ENCODE measurements around the gene GLE1.
A peak's percentile ranks its signal among the peaks of the same experiment; 100 is the strongest.

Gene GLE1, protein sequence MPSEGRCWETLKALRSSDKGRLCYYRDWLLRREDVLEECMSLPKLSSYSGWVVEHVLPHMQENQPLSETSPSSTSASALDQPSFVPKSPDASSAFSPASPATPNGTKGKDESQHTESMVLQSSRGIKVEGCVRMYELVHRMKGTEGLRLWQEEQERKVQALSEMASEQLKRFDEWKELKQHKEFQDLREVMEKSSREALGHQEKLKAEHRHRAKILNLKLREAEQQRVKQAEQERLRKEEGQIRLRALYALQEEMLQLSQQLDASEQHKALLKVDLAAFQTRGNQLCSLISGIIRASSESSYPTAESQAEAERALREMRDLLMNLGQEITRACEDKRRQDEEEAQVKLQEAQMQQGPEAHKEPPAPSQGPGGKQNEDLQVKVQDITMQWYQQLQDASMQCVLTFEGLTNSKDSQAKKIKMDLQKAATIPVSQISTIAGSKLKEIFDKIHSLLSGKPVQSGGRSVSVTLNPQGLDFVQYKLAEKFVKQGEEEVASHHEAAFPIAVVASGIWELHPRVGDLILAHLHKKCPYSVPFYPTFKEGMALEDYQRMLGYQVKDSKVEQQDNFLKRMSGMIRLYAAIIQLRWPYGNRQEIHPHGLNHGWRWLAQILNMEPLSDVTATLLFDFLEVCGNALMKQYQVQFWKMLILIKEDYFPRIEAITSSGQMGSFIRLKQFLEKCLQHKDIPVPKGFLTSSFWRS

DNA sequence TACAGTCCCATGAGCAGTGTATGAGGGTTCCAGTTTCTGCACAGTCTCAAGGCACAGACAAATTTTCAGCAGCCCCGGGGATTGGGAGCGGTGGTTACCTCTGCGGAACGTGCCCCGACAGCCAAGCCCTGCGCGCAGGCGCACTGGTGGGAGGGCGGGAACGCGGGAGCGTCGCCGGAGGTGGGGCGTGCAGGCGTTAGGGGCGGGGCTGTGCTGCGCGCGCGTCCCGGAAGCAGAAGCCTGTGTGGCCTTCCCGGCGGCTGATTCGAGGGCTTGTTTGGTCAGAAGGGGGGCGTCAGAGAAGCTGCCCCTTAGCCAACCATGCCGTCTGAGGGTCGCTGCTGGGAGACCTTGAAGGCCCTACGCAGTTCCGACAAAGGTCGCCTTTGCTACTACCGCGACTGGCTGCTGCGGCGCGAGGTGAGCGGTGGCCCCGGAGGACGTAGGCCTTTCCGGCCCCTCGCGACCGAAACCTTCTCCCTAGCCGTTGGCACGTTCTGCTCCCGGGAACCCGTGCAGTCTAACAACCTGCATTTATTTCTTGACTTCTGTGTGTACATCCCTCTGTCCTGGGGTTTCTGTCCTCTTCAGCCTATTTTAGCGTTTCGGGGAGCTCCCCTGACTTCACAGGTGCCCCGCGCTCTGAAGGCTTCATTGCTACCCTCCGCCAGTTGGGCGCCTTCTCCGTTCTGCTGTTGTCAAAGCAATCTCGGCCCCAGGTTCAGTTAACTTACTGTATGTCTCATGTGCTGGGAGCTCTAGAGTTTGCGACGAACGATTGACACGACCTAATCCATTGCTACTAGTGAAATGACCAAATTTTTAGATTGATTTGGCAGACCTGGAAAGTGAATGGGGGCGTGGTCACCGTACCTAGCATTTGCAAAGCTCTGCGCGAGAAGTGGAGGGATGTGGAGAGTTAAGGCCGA, at the start of gene GLE1:
Gene GLE1 (plus strand): TSS at position 235 of the 929 bp plus-strand sequence. CDS start 87 bp downstream, at position 322.
- DNase-seq, result peak; percentile 79

DNA sequence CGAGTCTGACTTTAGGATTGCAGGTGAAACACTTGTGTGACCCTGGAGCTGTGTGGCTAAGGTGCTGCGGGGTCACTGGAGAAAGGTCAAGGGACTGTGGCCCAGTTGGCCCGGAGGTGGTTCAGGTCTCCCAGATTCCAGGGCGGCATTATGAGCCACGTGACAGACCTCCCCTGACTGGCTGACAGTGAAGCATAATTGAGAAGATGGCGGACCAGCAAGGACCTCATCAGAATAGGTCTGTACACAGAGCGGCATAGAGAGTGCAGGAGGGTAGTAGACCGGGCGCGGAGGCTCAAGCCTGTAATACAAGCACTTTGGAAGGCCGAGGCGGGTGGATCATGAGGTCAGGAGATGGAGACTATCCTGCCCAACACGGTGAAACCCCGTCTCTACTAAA, 49.5 kb upstream of the GLE1 start:
- peak; percentile 46 for DNase-seq

DNA sequence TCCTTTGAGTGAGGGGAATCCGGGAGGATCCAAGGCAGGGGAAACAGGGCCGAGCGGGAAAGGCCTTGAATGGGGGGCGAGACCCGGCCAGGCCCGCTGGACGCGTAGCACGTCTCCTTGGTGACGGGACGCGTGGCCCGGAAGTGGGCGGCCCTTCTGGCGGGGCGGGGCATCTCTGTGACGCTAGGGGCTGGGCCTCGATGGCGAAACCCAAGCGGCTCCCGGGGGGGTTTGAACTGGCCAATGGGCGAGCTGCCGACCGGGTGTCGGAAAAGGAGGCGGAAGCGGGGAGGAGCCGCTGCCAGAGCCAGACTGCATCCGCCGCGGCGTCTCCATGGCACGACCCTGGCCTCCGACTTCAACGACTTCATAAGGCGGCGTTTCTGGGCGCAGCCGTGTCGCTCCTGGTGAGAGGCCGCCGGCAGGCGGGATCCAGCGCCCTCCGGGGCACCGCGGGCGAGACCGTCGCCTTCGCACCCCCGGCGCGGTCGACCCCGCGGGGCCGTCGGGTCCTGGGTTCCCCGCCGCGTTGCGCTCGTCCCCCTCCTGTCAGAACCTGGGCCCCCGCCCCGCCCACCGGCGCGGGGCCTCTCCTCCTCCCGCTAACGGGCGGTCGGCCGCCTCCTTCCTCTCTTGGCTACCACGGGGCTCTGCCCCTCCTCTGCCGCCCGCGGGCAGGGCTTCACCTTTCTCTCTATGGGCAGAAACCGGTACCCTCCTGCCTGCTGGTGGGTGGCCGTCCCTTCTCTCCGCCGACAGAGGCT, 48.5 kb upstream of the GLE1 start, which contains the start of gene ODF2:
Gene ODF2 (plus strand): TSS at position 158 of the 764 bp plus-strand sequence. CDS start 86 bp downstream, at position 244.
- peak; percentile 93 for DNase-seq

DNA sequence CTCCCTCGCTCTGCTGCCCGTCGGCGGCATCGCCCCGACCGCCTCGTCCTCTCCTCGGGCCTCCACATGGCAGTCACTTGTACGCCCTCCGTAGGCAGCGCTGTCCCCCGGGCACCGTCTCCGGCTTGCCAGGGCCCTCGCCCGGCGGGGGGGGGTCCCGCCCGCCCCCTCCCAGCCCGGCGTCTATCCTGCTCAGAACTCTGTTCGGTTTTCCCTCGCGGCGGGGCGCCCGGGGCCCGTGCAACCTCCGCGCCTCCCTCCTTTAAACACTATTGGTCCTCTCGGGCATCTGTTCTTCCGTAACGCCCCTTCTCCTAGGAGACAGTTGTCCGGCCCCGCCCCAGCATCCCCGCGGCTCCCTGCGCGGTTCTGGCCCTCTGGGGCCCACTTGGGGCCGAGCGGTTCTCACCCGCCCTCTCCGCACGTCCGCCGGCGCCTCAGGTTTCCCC, 47.9 kb upstream of the GLE1 start:
- DNase-seq, result peak; percentile 80

DNA sequence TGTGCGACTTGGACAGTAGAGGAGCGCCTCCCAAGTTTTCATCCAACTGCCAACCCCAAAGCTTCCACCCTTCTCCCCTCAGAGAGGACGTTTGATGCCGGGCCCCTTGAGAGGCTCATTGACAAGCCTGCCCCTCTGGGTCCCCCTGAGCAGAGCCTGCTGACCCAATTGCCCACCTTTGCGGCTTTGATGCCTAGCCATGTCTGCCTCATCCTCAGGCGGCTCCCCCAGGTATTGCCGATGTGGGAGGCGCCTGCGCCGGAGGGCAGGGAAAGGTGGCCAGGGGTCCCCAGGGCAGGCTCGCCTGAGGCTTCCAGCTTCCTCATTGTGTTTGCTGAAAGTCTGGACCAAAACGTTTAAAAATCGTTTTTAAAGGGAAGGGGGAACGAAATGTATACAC, 47.3 kb upstream of the GLE1 start:
- DNase-seq, result no peak

DNA sequence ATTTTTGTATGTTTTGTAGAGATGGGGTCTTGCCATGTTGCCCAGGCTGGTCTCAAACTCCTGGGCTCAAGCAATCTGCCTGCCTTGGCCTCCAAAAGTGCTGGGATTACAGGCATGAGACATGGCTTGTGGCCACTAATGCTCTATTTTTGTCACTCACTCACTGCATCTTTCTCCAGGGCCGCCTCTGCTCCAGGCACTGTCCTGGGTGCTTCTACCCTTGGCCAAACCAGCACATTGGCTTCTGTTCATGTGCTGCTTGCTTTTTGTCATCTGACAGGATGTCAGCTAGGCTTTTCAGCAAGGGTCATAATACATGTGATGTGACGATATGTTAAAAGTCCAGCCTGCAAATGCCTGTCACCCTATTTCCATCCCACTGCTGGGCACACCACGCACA, 45.5 kb upstream of the GLE1 start:
- no peak for DNase-seq

DNA sequence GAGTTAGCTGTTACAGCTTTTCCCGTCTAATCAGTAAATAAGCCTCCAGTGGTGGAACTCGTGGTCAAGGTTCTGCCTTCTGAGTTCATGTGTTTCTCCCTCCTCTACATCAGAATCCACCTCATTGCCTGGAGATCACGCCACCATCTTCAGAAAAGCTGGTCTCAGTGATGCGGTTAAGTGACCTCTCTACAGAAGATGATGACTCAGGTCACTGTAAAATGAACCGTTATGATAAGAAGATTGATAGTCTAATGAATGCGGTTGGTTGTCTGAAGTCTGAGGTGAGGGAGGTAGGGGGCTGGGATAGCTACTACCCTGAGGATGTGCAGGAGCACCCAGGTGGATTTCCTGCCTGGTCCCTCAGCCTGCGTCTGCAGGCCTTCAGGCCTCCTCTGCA, 35.4 kb upstream of the GLE1 start:
- DNase-seq, result no peak

DNA sequence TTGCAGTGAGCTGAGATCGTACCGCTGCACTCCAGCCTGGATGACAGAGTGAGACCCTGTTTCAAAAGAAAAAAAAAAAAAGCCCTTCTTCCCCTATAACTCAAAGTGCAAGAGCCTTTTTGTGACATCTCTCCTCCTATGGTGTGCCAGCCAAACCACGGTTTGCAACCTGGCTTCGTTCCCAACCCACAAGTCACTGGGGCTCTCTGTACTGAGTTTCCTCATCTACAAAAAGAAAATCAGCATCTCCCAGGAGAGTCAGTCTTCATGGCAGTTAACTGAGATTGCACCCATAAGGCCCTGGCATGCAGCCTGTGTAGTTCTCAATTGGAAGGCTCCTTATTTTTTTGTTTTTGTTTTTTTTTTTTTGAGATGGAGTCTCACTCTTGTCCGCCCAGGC, 34.0 kb upstream of the GLE1 start:
- DNase-seq, result no peak

DNA sequence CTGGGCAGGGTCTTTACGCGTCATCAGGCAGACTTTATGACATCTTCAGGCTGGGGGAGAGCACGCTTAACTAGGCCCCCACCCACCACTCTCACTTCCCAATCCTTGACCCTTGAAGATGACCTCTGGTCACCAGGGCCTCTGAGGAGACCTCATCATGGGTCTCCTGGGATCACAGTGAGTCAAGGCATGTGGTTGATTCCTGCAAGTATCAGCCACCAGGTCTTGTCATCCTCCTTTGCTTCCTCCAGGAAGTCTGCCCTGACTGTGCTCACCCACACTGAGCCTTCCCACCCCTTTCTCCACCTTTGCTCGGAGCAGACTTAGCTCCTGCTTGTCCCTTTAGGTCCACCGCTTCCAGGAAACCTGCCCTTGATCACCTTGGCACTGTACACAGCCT, 31.4 kb upstream of the GLE1 start:
- no peak for DNase-seq

DNA sequence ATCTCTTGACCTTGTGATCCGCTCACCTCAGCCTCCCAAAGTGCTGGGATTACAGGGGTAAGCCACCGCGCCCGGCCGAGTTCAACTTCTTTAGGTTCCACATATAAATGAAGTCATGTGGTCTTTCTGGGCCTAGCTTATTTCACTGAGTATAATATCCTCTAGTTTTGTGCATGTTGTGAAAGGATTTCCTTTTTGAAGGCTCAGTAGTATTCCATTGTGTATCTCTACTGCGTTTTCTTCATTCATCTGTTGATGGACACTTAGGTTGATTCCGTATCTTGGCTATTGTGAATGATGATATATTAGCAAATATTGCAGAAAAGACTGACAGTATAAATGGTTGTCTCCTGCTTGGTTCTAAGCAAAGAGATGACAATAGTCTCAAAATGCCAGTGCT, 28.7 kb upstream of the GLE1 start:
- DNase-seq, result no peak

DNA sequence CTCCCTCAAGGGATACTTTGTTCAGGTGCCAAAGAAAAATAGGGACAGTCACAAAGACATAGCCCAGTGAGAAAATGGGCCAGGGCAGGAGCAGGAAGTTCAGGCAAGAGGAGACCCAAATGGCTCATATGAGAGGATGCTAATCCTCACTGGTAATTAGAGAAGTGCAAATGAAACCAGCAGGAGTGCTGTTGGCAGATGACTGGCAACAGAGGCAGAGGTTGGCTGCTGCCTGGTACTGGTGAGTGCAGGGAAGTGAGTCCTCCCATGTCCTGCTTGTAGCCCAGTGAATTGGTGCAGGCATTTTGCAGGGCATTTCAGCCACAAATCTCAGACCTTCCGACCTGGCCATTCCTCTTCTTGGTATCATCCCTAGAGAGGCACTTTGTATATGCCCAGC, 25.3 kb upstream of the GLE1 start:
- no peak for DNase-seq

DNA sequence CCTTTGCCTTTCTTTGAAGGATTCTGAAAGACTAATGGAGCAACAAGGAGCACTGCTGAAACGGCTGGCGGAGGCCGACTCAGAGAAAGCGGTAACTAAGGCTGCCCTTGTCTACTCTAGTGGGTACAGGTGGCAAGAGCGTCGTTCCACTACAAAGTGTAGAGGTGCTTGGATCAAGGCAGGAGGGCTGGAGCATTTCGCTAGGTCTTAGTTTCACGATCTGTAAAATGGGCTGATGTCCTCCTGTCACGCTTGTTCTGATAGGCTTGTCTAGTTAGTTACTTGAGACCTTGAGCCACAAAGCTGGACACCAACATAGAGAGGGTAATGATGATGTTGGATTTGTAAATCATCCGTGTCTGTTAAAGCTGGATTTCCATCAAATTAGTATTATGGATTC, 23.0 kb upstream of the GLE1 start:
- DNase-seq, result no peak

DNA sequence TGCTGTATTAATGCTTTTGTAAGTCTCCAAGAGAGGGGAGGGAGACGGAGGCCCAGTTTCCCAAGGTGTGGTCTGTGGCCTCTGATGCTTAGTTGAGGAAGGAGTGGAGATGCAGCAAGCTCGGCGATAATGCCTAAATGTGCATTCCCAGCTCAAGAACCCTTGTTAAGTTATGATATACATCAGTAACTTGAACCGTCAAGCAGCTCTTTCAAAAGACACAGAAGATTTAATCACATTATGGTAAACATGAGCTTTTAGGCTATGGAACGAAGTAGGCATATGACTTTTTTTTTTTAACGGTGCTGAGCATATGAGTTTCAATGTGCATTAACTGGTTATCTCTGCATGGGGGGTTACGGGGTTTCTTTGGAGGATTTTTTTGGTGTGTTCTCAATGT, 22.3 kb upstream of the GLE1 start:
- no peak for DNase-seq

DNA sequence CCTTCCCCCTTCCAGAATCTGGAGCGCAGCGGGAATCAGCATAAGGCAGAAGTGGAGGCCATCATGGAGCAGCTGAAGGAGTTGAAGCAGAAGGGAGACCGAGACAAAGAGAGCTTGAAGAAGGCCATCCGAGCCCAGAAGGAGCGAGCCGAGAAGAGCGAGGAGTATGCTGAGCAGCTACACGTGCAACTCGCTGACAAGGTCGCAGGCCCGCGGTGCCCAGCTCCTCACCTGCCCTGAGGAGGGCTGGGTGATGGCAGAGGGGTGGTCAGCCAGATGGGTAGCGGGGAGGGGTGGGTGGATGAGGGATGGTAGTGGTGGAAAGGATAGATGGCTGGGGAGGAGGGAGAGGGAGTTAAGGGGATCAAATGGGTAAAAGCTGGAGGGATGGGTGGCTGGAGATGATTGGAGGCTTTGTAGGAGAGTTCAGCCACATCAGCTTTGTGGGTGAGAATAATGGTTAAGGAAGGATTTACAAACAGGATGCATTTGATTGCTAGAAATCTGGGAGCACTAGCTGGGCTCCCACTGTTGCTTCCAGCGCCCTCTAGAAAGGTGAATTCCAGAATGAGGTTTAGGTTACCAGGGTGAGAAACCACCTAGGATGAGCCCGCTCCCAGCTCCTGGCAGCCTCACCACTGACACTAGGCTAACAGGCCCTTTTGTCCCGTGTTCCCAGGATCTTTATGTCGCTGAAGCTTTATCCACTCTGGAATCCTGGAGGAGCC, 19.7 kb upstream of the GLE1 start:
- DNase-seq, result no peak

DNA sequence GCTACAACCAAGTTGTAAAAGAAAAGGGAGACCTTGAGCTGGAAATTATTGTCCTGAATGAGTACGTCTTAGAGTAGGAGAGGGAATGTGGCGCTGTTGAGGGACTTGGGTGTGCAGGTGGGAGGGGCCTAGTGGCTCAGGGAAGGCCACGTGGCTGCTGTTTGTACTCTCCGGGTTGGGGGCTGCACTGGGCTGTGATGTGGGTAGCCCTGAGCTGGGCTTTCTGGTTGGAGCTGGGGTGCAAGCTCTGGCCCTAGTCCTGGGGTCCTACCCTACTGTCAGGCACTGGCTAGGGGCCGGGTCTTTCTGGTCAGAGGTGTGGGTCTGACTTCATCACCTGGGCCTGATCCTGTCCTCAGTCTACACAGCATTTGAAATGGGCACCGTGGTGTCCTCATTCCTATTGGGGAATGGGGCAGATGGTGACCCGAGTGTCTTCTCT, 19.1 kb upstream of the GLE1 start:
- no peak for DNase-seq

DNA sequence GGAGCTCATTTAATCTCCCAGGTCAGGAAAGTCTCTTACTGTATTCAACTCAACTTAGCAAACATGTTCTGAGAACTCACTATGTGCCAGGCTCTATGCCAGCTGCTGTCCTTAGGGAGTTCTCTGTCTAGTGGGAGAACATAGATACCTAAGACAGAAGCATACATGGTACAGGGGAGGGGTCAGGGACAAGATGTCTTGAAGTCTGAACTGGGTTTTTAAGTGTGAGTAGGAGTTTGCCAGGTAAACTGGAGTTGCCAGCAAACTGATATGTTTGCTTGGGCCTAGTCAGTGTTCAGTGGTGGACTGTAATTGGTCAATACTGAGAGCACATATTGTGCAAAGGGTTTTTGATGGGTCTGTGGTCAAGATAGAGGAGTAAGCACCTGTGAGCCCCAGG, 18.3 kb upstream of the GLE1 start:
- DNase-seq, result no peak

DNA sequence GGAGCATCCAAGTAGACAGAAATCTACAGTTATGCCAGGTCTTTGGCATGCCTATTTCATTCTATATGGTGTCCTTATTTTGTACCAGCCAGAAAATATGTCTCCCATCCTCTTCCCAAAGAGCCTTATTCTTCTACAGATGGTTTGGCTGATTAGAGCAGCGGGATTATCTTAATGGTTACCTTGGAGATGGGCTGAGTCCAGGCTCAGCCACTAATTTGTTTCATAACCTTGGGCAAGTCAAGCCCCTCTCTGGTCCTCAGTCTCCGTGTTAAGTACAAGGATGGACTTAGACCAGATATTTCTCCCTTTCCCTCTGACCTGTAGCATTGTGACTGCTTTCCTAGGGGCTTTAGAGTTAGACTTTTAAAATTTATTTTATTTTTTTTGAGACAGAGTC, 11.1 kb upstream of the GLE1 start:
- DNase-seq, result no peak

DNA sequence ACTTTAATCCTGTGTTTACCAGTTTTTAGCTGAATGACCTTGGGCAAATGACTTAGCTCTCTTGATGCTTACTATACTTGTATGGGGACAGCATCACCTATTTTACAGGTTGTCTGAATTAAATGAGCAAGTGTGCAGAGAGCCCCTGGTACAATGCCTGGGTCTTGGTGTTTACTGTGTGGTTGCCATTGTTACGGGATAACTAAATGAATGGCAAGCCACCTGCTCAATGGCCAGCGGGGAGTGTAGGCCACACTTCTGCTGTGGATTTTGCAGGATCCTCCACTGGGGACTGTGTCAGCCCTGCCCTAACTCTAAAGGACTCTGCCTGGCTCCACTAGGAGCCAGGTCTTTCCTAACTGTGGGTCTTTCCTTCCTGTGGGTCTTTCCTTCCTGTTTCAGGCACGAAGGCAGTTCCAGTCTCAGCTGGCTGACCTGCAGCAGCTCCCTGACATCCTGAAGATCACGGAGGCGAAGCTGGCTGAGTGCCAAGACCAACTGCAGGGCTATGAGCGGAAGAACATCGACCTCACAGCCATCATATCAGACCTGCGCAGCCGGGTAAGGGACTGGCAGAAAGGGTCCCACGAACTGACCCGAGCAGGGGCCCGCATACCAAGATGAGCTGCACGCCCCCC, 10.3 kb upstream of the GLE1 start:
- peak; percentile 56 for DNase-seq

DNA sequence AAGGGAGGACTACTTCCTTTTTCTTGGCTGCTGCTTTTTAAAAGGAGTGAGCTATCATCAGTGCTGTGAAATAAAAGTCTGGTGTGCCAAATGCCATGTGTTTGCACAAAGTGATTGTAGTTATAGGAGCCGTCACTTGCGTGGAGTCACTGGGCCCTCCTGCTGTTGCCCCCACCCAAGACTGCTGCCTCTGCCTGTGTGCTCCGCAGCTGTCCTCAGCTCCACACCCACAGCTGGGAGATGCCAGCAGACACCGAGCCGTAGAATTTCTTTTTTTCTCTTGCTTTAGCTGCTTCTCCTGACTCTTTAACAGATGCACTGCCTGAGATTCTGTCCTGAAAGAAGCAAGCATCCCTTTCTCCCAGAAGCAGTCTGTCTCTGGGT, 9.8 kb upstream of the GLE1 start:
- no peak for DNase-seq

DNA sequence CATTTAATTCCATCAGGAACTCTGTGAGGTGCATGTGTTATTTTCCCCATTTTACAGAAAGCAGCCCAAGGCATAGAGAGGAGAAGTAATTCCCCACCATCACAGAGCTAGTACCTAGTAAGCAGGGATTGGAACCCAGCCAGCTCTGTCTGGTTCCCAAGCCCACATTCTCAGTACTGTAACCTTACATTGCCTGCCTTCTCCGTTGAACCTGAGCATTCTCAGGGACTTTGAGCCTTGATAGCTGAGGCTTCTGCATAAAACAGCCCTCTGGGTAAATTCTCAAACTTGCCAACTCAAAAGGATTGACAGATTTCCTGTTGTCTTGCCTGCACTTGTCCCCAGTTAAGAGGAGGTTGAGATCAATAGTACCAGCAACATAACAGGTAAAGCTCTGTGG, 9.2 kb upstream of the GLE1 start:
- no peak for DNase-seq

DNA sequence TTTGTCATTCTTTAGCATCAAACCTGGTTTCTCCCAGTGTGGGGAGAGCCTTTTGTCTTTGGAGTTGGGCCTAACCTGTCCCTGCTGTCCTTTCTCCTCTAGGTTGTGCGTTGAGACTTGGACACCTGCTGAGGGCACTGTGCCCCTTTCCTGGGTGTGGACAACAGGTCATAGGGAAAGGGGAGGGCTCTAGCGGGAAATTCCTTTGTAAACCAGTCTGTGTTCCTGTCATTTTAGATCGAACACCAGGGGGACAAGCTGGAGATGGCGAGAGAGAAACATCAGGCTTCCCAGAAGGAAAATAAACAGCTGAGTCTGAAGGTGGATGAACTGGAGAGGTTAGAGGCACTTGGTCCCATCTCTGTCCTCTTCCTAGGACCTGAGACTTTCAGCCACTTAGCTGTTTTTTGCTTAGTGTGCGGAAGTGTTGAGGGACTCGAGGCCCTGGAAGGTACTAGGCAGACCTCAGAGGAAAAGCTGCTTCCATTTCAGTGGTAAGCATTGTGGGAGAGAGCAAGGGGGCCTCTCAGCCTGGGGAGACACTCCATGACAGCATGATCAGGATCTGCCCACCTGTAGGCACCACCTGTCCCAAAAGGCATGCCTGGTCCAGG, 8.6 kb upstream of the GLE1 start:
- no peak for DNase-seq
